T follicular helper cell (primary cell): ENCODE results near the gene SAMD3.
"Not testable (repeated sequence)": the region's sequence is repeated elsewhere in the genome, so short reads cannot be mapped to it uniquely, and the experiment has no call there.

Experiments used
- DNase-seq: peaks from one replicate; pipeline ENCODE4 v3.0.0-alpha.2; 2020; ENCODE audit warnings: low read depth

The SAMD3 gene

GRCh38 chr6:130211691-130212090 is 11.1 kb downstream of the SAMD3 start:
- DNase-seq, result no peak

GRCh38 chr6:130207979-130208649 is 14.6 kb downstream of the SAMD3 start:
- DNase-seq, result no peak

- no peak for DNase-seq
These were observed 16.3 kb downstream of the SAMD3 start for GRCh38 chr6:130206479-130206878.

GRCh38 chr6:130204322-130204721 is 18.4 kb downstream of the SAMD3 start:
- no peak for DNase-seq

- DNase-seq, result no peak
These were observed 19.4 kb downstream of the SAMD3 start for GRCh38 chr6:130203370-130203769.

- no peak for DNase-seq
These were observed 20.0 kb downstream of the SAMD3 start for GRCh38 chr6:130202782-130203181.

GRCh38 chr6:130200020-130200419 is 22.7 kb downstream of the SAMD3 start:
- DNase-seq, result no peak

GRCh38 chr6:130198483-130199035 is 24.2 kb downstream of the SAMD3 start:
- DNase-seq, result no peak

GRCh38 chr6:130197816-130198482 is 24.8 kb downstream of the SAMD3 start:
- not testable (repeated sequence) for DNase-seq

- not testable (repeated sequence) for DNase-seq
These were observed 28.3 kb downstream of the SAMD3 start for GRCh38 chr6:130194434-130194833.

GRCh38 chr6:130190701-130191690 is 31.8 kb downstream of the SAMD3 start:
- DNase-seq, result no peak

GRCh38 chr6:130189531-130190397 is 33.0 kb downstream of the SAMD3 start:
- DNase-seq, result no peak

GRCh38 chr6:130188207-130188899 is 34.4 kb downstream of the SAMD3 start:
- DNase-seq, result no peak

- DNase-seq, result no peak
These were observed 35.2 kb downstream of the SAMD3 start for GRCh38 chr6:130187335-130188206.

- DNase-seq, result no peak
These were observed 37.1 kb downstream of the SAMD3 start for GRCh38 chr6:130185658-130186057.

GRCh38 chr6:130183271-130184222 is 39.2 kb downstream of the SAMD3 start:
- DNase-seq, result no peak

GRCh38 chr6:130182466-130182865 is 40.3 kb downstream of the SAMD3 start:
- no peak for DNase-seq

GRCh38 chr6:130178692-130179091 is 44.1 kb downstream of the SAMD3 start:
- no peak for DNase-seq
